ENCODE measurements around the gene ITFG1. TPM values are rescaled to one million over a fixed set of nuclear protein-coding genes. Genes with fewer than 3 reads are reported as not detected.

The ITFG1 gene
- total RNA-seq, 1 experiment from 2014 or later = 65.5 TPM

DNA sequence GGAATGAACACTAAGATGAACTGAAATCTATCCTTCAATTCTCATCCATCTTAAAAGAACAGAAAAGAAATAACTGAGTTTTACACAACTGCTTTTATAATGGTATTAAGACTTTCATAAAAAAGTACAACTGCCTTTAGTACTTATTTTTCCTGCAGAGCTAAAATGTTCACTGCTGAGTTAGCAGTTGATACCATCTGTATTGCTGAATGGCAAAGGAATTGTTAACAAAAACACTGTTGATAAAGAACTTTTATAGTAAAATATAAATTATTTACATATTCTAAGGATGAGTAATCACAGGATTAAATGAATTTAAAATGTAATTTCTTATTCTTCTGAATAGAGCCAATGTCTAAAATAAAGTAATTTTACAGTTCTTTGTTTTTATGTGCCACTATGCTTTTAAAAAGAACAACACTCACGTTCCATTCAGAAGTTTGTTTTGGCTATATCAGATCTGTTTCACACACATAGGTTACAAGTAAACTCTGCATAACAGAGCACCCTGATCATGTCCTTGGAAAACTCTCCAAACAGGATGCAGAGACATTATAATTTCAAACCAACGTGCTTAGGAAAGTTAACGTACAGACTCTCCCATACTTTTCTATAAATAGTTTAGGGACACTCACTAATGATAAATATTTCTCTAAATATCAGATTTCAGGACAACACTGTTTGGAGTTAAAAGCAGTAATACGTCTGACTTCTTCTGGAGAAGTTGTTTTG is 151.1 kb downstream of the ITFG1 start:
- H3K4me3 Mint-ChIP-seq (ENCODE audit: low read depth, unreplicated experiment) = no peak overlapping the region
- DNase-seq = no peak
- no peaks in the 10 kb centered on the region for H3K4me1 Mint-ChIP-seq (ENCODE audit: low read depth, unreplicated experiment)
- no peaks in the 10 kb centered on the region for H3K36me3 Mint-ChIP-seq (ENCODE audit: insufficient read depth, unreplicated experiment)
- intact Hi-C loops (cut with micrococcal nuclease; ENCODE audit: unreplicated experiment) = no loop called here
- no peak overlapping the region for H3K27ac Mint-ChIP-seq (ENCODE audit: unreplicated experiment)
- BruUV-seq (replicated peaks) = no TSS peak
- no peaks in the 10 kb centered on the region for H3K9me3 Mint-ChIP-seq (ENCODE audit: low read depth, unreplicated experiment)
- CTCF ChIA-PET = no interaction called here
- H3K27me3 Mint-ChIP-seq (ENCODE audit: unreplicated experiment) = no peaks in the 10 kb centered on the region
- TF ChIP-seq, protein P1, sequence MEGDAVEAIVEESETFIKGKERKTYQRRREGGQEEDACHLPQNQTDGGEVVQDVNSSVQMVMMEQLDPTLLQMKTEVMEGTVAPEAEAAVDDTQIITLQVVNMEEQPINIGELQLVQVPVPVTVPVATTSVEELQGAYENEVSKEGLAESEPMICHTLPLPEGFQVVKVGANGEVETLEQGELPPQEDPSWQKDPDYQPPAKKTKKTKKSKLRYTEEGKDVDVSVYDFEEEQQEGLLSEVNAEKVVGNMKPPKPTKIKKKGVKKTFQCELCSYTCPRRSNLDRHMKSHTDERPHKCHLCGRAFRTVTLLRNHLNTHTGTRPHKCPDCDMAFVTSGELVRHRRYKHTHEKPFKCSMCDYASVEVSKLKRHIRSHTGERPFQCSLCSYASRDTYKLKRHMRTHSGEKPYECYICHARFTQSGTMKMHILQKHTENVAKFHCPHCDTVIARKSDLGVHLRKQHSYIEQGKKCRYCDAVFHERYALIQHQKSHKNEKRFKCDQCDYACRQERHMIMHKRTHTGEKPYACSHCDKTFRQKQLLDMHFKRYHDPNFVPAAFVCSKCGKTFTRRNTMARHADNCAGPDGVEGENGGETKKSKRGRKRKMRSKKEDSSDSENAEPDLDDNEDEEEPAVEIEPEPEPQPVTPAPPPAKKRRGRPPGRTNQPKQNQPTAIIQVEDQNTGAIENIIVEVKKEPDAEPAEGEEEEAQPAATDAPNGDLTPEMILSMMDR (IDR thresholded peaks at IDR 0.05; ENCODE audit: unreplicated experiment) = no peak

DNA sequence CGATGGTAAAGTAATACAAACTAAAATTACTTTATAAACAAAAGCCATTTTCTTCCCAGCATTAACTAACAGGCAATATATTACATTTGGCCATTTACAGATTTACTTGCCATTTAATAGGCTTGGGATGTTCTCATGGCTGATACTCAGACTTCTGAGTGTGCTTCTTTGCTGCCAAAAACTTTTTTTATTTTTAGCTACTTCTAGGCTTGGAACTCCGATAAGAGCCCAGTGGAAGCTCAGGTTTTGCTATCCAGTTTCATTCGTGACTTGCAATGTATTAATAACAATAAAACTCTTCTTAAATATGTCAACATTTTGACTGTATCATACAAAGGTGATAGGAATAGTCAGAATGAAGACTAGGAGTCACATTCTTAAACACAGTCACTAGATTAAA is 152.3 kb downstream of the ITFG1 start:
- no TSS peak for BruUV-seq (replicated peaks)
- CTCF ChIA-PET = no interaction called here

DNA sequence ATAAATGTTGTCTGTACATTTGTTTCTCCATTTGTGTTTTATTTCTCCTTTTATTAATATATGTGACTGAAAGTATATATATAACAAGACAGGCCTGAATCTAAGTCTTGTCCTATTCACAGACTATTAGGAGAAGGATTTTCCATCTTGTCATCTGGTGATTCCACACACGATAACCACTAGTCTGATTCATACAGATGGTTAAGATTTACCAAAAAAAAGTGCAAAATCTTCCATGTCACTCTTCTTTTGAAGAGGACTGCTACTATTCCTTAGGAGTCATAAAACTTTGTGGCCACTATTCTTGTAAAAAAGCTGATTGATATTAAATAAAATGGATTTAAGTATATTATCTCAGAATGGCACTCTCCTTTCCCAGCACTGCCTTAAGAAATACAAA is 156.3 kb downstream of the ITFG1 start:
- intact Hi-C loops (cut with micrococcal nuclease; ENCODE audit: unreplicated experiment) = no loop called here
- Mint-ChIP-seq H3K4me1 (ENCODE audit: low read depth, unreplicated experiment) (no peaks in the 10 kb centered on the region), H3K9me3 (ENCODE audit: low read depth, unreplicated experiment) (no peaks in the 10 kb centered on the region), H3K36me3 (ENCODE audit: insufficient read depth, unreplicated experiment) (no peaks in the 10 kb centered on the region), H3K27ac (ENCODE audit: unreplicated experiment) (no peak overlapping the region), H3K4me3 (ENCODE audit: low read depth, unreplicated experiment) (no peak overlapping the region), H3K27me3 (ENCODE audit: unreplicated experiment) (no peaks in the 10 kb centered on the region)
- TF ChIP-seq, protein P1 (IDR thresholded peaks at IDR 0.05; ENCODE audit: unreplicated experiment) = no peak
- BruUV-seq (replicated peaks) = no TSS peak
- DNase-seq = no peak
- CTCF ChIA-PET = no interaction called here

More for the DNA sequence above, 152.3 kb downstream of the ITFG1 start:
- Mint-ChIP-seq H3K9me3 (ENCODE audit: low read depth, unreplicated experiment) (no peaks in the 10 kb centered on the region), H3K27ac (ENCODE audit: unreplicated experiment) (no peak overlapping the region), H3K4me1 (ENCODE audit: low read depth, unreplicated experiment) (no peaks in the 10 kb centered on the region), H3K4me3 (ENCODE audit: low read depth, unreplicated experiment) (no peak overlapping the region), H3K36me3 (ENCODE audit: insufficient read depth, unreplicated experiment) (no peaks in the 10 kb centered on the region), H3K27me3 (ENCODE audit: unreplicated experiment) (no peaks in the 10 kb centered on the region)
- intact Hi-C loops (cut with micrococcal nuclease; ENCODE audit: unreplicated experiment) = no loop called here
- no peak for DNase-seq
- TF ChIP-seq, protein P1 (IDR thresholded peaks at IDR 0.05; ENCODE audit: unreplicated experiment) = no peak

DNA sequence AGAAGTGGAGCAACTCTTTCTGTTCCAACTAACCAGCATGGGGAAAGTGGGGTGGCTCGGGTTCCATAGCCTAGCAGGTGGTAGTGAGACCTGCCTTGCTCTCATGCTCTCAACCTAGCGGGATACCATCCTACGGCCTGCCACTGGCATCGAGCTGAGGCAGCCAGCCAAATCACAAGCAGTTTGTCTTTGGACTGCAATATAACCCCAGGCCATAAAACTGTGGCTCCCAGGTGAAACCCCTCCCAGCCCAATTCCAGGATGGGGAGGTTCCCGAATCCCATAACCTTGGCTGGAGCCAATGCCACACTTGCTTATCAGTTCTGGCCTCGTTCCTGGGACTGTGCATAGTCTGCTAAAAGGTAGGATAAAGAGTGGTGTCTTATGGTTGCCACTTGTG is 161.3 kb downstream of the ITFG1 start:
- intact Hi-C loops (cut with micrococcal nuclease; ENCODE audit: unreplicated experiment) = no loop called here
- CTCF ChIA-PET = no interaction called here
- H3K9me3 Mint-ChIP-seq (ENCODE audit: low read depth, unreplicated experiment) = no peaks in the 10 kb centered on the region
- no TSS peak for BruUV-seq (replicated peaks)
- H3K27ac Mint-ChIP-seq (ENCODE audit: unreplicated experiment) = no peak overlapping the region
- H3K36me3 Mint-ChIP-seq (ENCODE audit: insufficient read depth, unreplicated experiment) = no peaks in the 10 kb centered on the region
- H3K4me3 Mint-ChIP-seq (ENCODE audit: low read depth, unreplicated experiment) = no peak overlapping the region
- TF ChIP-seq, protein P1 (IDR thresholded peaks at IDR 0.05; ENCODE audit: unreplicated experiment) = no peak
- no peak for DNase-seq
- H3K27me3 Mint-ChIP-seq (ENCODE audit: unreplicated experiment) = no peaks in the 10 kb centered on the region
- no peaks in the 10 kb centered on the region for H3K4me1 Mint-ChIP-seq (ENCODE audit: low read depth, unreplicated experiment)
